NCI-H1105 treated with DMSO at 0.1 percent for 48 hours (cell line): ENCODE data around the gene XAGE3.

Experiments used
- DNase-seq: peaks from one replicate; lab custom pipeline; 2025; lab: John Stamatoyannopoulos, UW

XAGE3 gene

GRCh38 chrX:52839137-52839536 is 28.7 kb downstream of the XAGE3 start:
- no peak for DNase-seq

GRCh38 chrX:52830551-52830950 is 37.3 kb downstream of the XAGE3 start:
- no peak for DNase-seq

GRCh38 chrX:52824608-52825007 is 43.3 kb downstream of the XAGE3 start:
- DNase-seq: no peak

- no peak for DNase-seq
Measured at GRCh38 chrX:52821079-52821760, 46.7 kb downstream of the XAGE3 start.

GRCh38 chrX:52819788-52820187 is 48.1 kb downstream of the XAGE3 start:
- DNase-seq: no peak
